ENCODE data around the gene PLA2G6. TPM values are rescaled to one million over a fixed set of nuclear protein-coding genes. Genes with fewer than 3 reads are reported as not detected.

Gene PLA2G6
- total RNA-seq, 1 experiment from 2014 or later: 36.0 TPM

DNA sequence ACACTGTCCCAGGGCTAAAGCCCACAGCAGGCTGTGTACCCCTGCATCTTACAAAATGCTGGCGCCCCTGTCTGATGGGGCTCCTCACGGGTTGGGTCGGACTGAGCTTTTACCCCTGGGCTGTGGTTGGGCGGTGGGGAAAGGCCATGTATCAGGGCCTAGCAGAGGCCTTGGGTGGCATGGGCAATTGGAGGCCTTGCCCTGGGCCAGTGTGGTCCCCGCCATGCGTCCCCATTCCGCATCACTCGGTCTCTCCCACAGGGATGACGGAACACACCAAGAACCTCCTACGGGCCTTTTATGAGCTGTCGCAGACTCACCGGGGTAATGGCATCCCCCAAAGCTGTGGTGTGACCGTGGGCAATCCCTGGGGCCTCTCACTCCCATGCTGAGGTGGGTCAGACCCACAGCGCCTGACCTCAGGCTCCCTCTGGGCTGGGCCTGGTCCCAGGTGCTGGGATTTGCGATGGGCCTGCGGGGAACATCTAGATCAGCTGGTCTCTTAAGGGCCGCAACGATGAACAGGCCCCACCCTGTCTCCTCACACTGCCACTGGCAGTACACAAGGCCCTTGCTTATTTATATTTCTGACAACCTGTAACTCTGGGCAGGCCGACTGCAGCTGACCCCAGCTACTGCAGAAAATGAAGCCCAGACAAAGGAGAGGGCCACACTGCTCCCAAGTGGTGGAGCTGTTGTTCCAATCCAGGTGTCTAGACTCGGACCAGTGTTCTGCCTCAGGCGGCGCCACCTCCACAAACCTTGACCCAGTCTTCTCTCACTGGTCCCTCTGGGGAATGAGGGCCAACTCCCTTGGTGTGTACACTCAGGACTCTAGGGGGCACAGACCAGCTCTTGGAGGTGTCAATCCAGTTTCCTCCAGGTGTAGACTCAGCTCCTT, 110.0 kb downstream of the PLA2G6 start:
- no peak overlapping the region for H2AFZ ChIP-seq (ENCODE audit: low read depth, low read length, poor library complexity, severe bottlenecking)
- no peaks in the 10 kb centered on the region for H3K79me2 ChIP-seq (ENCODE audit: insufficient read depth, low read length)
- H3K9me3 ChIP-seq (ENCODE audit: control insufficient read depth in 1 of 2, insufficient read depth in 1 of 2, low read depth in 1 of 2, low read length in 2 of 2): no peaks in the 10 kb centered on the region
- no peaks in the 10 kb centered on the region for H3K27me3 ChIP-seq (ENCODE audit: insufficient read depth, low read length)
- CTCF ChIA-PET: no interaction called here
- POLR2A ChIA-PET: no interaction called here
- peaks cover 12 to 24% of the 10 kb centered on the region in 2 experiments; a peak in 3 of 4 replicates for H3K36me3 ChIP-seq (ENCODE audit: control insufficient read depth in 1 of 2, insufficient read depth in 2 of 2, low read length in 2 of 2)
- no peaks in the 10 kb centered on the region for H3K9me2 ChIP-seq (ENCODE audit: insufficient read depth)
- no peak overlapping the region for H3K9ac ChIP-seq (ENCODE audit: low read length)
- BruUV-seq (replicated peaks): no TSS peak
- H3K27ac ChIP-seq (ENCODE audit: low read depth, low read length): no peak overlapping the region
- no peak overlapping the region for H3K4me3 ChIP-seq (replicated peaks in 1 of 2; ENCODE audit: low read depth in 1 of 2, low read length in 2 of 2)
- RAD21 ChIA-PET (ENCODE audit: low non-redundant PET in 1 of 2, low total read pairs in 2 of 2, uncharacterized antibody in 2 of 2, unreplicated experiment in 2 of 2): no interaction called here
- H3K4me1 ChIP-seq (ENCODE audit: control insufficient read depth in 1 of 2, insufficient read depth in 2 of 2, low read length in 2 of 2): no peaks in the 10 kb centered on the region
- ATAC-seq (no peak), DNase-seq (ENCODE audit: low read depth, low spot score) (no peak)
- no peak overlapping the region for H3K4me2 ChIP-seq (ENCODE audit: low read length)
- intact Hi-C loops (cut with micrococcal nuclease): no loop called here
- no peaks in the 10 kb centered on the region for H4K20me1 ChIP-seq (ENCODE audit: insufficient read depth)
- TF ChIP-seq SIN3A (IDR thresholded peaks at IDR 0.05; ENCODE audit: low read depth) (no peak), JUND (IDR thresholded peaks at IDR 0.05) (no peak), CTCF (IDR thresholded peaks at IDR 0.05 in 2 of 3, conservative IDR thresholded peaks at IDR 0.05 in 1 of 3; ENCODE audit: borderline replicate concordance in 1 of 3, insufficient read depth in 1 of 3, low read depth in 2 of 3, low read length in 2 of 3) (no peak), POLR2AphosphoS5 (IDR thresholded peaks at IDR 0.05; ENCODE audit: low read depth, low read length) (no peak), POLR2A (IDR thresholded peaks at IDR 0.05; ENCODE audit: borderline replicate concordance, extremely low read depth, insufficient read depth, insufficient read length) (no peak), CEBPB (IDR thresholded peaks at IDR 0.05; ENCODE audit: low read depth) (no peak), EZH2phosphoT487 (IDR thresholded peaks at IDR 0.05; ENCODE audit: borderline replicate concordance) (no peak), TCF7L2 (IDR thresholded peaks at IDR 0.05; ENCODE audit: borderline replicate concordance, extremely low read depth, insufficient read depth, insufficient read length) (no peak), EGR1 (IDR thresholded peaks at IDR 0.05; ENCODE audit: low read depth) (no peak), FOSL1 (IDR thresholded peaks at IDR 0.05; ENCODE audit: low read depth) (no peak), ELF1 (IDR thresholded peaks at IDR 0.05; ENCODE audit: borderline replicate concordance, low read depth) (no peak), CBX3 (IDR thresholded peaks at IDR 0.05; ENCODE audit: low read depth) (no peak), YY1 (IDR thresholded peaks at IDR 0.05; ENCODE audit: extremely low read depth, insufficient replicate concordance, low read depth, low read length) (no peak), SP1 (IDR thresholded peaks at IDR 0.05; ENCODE audit: low read depth) (no peak), EZH2 (IDR thresholded peaks at IDR 0.05) (no peak), ZFX (IDR thresholded peaks at IDR 0.05) (no peak), ZNF274 (IDR thresholded peaks at IDR 0.05; ENCODE audit: low read depth, low read length) (no peak)
- TF ChIP-seq, protein P1, sequence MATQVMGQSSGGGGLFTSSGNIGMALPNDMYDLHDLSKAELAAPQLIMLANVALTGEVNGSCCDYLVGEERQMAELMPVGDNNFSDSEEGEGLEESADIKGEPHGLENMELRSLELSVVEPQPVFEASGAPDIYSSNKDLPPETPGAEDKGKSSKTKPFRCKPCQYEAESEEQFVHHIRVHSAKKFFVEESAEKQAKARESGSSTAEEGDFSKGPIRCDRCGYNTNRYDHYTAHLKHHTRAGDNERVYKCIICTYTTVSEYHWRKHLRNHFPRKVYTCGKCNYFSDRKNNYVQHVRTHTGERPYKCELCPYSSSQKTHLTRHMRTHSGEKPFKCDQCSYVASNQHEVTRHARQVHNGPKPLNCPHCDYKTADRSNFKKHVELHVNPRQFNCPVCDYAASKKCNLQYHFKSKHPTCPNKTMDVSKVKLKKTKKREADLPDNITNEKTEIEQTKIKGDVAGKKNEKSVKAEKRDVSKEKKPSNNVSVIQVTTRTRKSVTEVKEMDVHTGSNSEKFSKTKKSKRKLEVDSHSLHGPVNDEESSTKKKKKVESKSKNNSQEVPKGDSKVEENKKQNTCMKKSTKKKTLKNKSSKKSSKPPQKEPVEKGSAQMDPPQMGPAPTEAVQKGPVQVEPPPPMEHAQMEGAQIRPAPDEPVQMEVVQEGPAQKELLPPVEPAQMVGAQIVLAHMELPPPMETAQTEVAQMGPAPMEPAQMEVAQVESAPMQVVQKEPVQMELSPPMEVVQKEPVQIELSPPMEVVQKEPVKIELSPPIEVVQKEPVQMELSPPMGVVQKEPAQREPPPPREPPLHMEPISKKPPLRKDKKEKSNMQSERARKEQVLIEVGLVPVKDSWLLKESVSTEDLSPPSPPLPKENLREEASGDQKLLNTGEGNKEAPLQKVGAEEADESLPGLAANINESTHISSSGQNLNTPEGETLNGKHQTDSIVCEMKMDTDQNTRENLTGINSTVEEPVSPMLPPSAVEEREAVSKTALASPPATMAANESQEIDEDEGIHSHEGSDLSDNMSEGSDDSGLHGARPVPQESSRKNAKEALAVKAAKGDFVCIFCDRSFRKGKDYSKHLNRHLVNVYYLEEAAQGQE (IDR thresholded peaks at IDR 0.05; ENCODE audit: low read depth): no peak
- TF ChIP-seq, protein P2, sequence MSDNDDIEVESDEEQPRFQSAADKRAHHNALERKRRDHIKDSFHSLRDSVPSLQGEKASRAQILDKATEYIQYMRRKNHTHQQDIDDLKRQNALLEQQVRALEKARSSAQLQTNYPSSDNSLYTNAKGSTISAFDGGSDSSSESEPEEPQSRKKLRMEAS (IDR thresholded peaks at IDR 0.05): no peak
- TF ChIP-seq, protein P3, sequence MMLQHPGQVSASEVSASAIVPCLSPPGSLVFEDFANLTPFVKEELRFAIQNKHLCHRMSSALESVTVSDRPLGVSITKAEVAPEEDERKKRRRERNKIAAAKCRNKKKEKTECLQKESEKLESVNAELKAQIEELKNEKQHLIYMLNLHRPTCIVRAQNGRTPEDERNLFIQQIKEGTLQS (IDR thresholded peaks at IDR 0.05): no peak
